Measurements from ENCODE around the gene RNF114.

Gene RNF114

DNA sequence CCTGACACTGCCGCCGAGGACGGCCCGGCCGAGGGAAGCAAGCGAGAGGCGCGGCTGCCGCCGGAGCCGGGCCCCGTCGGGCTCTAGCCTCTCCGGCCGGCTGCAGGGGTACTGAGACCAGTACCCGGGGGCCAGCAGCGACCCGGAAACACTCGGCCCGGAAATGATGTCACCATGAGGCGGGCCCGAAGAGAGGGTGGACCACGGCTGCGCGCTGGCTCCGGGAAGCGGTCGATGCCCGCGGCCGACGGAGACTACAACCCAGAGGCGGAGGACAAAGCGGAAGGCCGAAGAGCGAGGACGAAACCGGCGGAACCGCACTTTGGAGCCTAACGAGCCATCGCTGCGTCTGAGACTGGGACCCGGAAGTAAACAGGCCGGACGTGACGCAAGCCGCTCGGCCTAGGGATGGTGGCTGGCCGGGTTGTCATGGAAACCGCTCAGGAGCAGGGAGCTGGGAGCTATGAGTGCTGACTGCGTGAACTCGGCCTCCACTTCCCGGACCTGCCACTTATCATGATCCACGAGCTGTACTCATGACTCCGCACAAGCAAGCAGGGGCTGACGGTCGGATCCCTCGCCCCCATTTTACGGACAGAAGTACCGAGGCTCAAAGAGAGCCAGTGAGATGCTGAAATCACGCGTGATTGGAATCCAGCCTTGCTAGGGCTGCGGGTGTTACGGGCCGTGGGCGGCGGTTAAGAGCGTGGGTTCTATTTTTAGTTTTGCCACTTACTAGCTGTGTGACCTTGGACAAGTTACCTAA, 20.6 kb upstream of the RNF114 start, which contains the start of gene SPATA2 (continued):
- TF ChIP-seq ZNF174 (tag by site-specific recombination; IDR thresholded peaks at IDR 0.05) (no peak), ZNF596 (tag by site-specific recombination; IDR thresholded peaks at IDR 0.05) (no peak), ZNF626 (tag by site-specific recombination; IDR thresholded peaks at IDR 0.05) (no peak), ZSCAN4 (tag by site-specific recombination; IDR thresholded peaks at IDR 0.05) (no peak), ZNF629 (tag by site-specific recombination; IDR thresholded peaks at IDR 0.05) (peak; percentile 98), ZNF114 (tag by site-specific recombination; IDR thresholded peaks at IDR 0.05) (no peak), SP2 (tag by site-specific recombination; IDR thresholded peaks at IDR 0.05) (peak; percentile 98), ZBTB20 (tag by site-specific recombination; IDR thresholded peaks at IDR 0.05) (0 out of 2 replicates have a peak, but pooled peaks have one; percentile 48), MEIS1 (CRISPR knock-in tag; IDR thresholded peaks at IDR 0.05; ENCODE audit: borderline replicate concordance) (no peak), PRDM2 (tag by site-specific recombination; IDR thresholded peaks at IDR 0.05; ENCODE audit: borderline replicate concordance) (no peak), ZNF350 (tag by site-specific recombination; IDR thresholded peaks at IDR 0.05) (no peak), ZBTB17 (tag by site-specific recombination; IDR thresholded peaks at IDR 0.05) (peak; percentile 98), ZNF571 (tag by site-specific recombination; IDR thresholded peaks at IDR 0.05) (no peak), PRDM4 (tag by site-specific recombination; IDR thresholded peaks at IDR 0.05) (no peak), SCRT1 (tag by site-specific recombination; IDR thresholded peaks at IDR 0.05; ENCODE audit: borderline replicate concordance) (no peak), KLF1 (tag by site-specific recombination; IDR thresholded peaks at IDR 0.05) (peak; percentile 27; the same call in 1 of the 2 replicates), ZNF768 (tag by site-specific recombination; IDR thresholded peaks at IDR 0.05) (no peak; the same call in 1 of the 2 replicates), ZNF274 (IDR thresholded peaks at IDR 0.05; ENCODE audit: low read length) (no peak), ZNF274 (tag by site-specific recombination; IDR thresholded peaks at IDR 0.05; ENCODE audit: borderline replicate concordance) (no peak)
- TF ChIP-seq, protein P1, sequence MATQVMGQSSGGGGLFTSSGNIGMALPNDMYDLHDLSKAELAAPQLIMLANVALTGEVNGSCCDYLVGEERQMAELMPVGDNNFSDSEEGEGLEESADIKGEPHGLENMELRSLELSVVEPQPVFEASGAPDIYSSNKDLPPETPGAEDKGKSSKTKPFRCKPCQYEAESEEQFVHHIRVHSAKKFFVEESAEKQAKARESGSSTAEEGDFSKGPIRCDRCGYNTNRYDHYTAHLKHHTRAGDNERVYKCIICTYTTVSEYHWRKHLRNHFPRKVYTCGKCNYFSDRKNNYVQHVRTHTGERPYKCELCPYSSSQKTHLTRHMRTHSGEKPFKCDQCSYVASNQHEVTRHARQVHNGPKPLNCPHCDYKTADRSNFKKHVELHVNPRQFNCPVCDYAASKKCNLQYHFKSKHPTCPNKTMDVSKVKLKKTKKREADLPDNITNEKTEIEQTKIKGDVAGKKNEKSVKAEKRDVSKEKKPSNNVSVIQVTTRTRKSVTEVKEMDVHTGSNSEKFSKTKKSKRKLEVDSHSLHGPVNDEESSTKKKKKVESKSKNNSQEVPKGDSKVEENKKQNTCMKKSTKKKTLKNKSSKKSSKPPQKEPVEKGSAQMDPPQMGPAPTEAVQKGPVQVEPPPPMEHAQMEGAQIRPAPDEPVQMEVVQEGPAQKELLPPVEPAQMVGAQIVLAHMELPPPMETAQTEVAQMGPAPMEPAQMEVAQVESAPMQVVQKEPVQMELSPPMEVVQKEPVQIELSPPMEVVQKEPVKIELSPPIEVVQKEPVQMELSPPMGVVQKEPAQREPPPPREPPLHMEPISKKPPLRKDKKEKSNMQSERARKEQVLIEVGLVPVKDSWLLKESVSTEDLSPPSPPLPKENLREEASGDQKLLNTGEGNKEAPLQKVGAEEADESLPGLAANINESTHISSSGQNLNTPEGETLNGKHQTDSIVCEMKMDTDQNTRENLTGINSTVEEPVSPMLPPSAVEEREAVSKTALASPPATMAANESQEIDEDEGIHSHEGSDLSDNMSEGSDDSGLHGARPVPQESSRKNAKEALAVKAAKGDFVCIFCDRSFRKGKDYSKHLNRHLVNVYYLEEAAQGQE (tag by site-specific recombination; IDR thresholded peaks at IDR 0.05), result no peak
- TF ChIP-seq, protein P2, sequence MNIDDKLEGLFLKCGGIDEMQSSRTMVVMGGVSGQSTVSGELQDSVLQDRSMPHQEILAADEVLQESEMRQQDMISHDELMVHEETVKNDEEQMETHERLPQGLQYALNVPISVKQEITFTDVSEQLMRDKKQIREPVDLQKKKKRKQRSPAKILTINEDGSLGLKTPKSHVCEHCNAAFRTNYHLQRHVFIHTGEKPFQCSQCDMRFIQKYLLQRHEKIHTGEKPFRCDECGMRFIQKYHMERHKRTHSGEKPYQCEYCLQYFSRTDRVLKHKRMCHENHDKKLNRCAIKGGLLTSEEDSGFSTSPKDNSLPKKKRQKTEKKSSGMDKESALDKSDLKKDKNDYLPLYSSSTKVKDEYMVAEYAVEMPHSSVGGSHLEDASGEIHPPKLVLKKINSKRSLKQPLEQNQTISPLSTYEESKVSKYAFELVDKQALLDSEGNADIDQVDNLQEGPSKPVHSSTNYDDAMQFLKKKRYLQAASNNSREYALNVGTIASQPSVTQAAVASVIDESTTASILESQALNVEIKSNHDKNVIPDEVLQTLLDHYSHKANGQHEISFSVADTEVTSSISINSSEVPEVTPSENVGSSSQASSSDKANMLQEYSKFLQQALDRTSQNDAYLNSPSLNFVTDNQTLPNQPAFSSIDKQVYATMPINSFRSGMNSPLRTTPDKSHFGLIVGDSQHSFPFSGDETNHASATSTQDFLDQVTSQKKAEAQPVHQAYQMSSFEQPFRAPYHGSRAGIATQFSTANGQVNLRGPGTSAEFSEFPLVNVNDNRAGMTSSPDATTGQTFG (tag by site-specific recombination; IDR thresholded peaks at IDR 0.05; ENCODE audit: borderline replicate concordance), result no peak
